K562 (cell line): ENCODE results near the gene THOP1. TPM values are rescaled to one million over a fixed set of nuclear protein-coding genes. Genes with fewer than 3 reads are reported as not detected.

ENCODE experiments used
- E2F5 ChIP-seq: sonication (generic); formaldehyde crosslinking; IDR thresholded peaks from 2 replicates; pipeline ENCODE4 v1.8.0; 2022; ENCODE audit warnings: mild to moderate bottlenecking, missing genetic modification reagents
- EHMT2 ChIP-seq: fragments of 450-650 bp; IDR thresholded peaks from 2 replicates; pipeline ENCODE4 v1.6.1; 2018; ENCODE audit warnings: antibody characterized with exemption
- ELF2 ChIP-seq: fragments of 250-450 bp; sonication (Bioruptor Pico); IDR thresholded peaks from 2 replicates; pipeline ENCODE4 v1.5.0; 2021; ENCODE audit warnings: mild to moderate bottlenecking
- ELK1 ChIP-seq: sonication (generic); formaldehyde crosslinking; IDR thresholded peaks from 2 replicates; pipeline ENCODE4 v1.8.1; 2022; ENCODE audit warnings: missing genetic modification reagents
- GATAD2A ChIP-seq: fragments of 450-650 bp; IDR thresholded peaks from 2 replicates; pipeline ENCODE4 v1.6.1; 2017
- MEIS2 ChIP-seq: fragments of 450-650 bp; IDR thresholded peaks from 2 replicates; pipeline ENCODE4 v1.6.1; 2014; ENCODE audit warnings: mild to moderate bottlenecking; ENCODE audit not compliant: partially characterized antibody
- MNT ChIP-seq, 2 experiments: fragments of 450-650 bp; conservative IDR thresholded peaks; 2 replicates each; pipeline ENCODE4 v1.6.1; 2017; ENCODE audit warnings: mild to moderate bottlenecking in 2 of 2, moderate library complexity in 2 of 2
- MTA1 ChIP-seq: fragments of 450-650 bp; IDR thresholded peaks from 2 replicates; pipeline ENCODE4 v1.6.1; 2017; ENCODE audit warnings: borderline replicate concordance
- NFIX ChIP-seq: fragments of 250-450 bp; sonication (Bioruptor Pico); IDR thresholded peaks from 2 replicates; pipeline ENCODE4 v1.4.0; 2020; ENCODE audit warnings: low read depth, mild to moderate bottlenecking, moderate library complexity
- PML ChIP-seq: IDR thresholded peaks from 2 replicates; pipeline ENCODE4 v1.6.1; 2012; ENCODE audit warnings: low read length, inconsistent platforms
- RBBP5 ChIP-seq: fragments of 200-600 bp; sonication (generic); IDR thresholded peaks from 2 replicates; pipeline ENCODE4 v1.6.1; 2012; ENCODE audit warnings: borderline replicate concordance, mild to moderate bottlenecking, low read length, control low read depth, inconsistent platforms; ENCODE audit not compliant: insufficient read depth, poor library complexity, severe bottlenecking
- SMARCA5 ChIP-seq: fragments of 450-650 bp; IDR thresholded peaks from 2 replicates; pipeline ENCODE4 v1.6.1; 2016
- SREBF1 ChIP-seq: fragments of 150-350 bp; IDR thresholded peaks from 2 replicates; pipeline ENCODE4 v1.6.1; 2014; ENCODE audit warnings: antibody characterized with exemption, low read depth, low read length, borderline replicate concordance
- TOE1 ChIP-seq, 2 experiments: fragments of 450-650 bp in 1 of 2; sonication (generic) in 1 of 2; formaldehyde crosslinking in 1 of 2; IDR thresholded peaks; 2 replicates each; pipeline versions ENCODE4 v1.7.1 to v1.8.0; 2016 to 2022; ENCODE audit warnings: borderline replicate concordance in 2 of 2, mild to moderate bottlenecking in 2 of 2, antibody characterized with exemption in 1 of 2, inconsistent platforms in 1 of 2, low read depth in 1 of 2, missing genetic modification reagents in 1 of 2, moderate library complexity in 1 of 2
- ZNF165 ChIP-seq: fragments of 250-450 bp; sonication (Bioruptor Pico); IDR thresholded peaks from 2 replicates; pipeline ENCODE4 v1.4.0; 2020; ENCODE audit warnings: borderline replicate concordance
- polyA plus RNA-seq, 8 experiments: library from polyadenylated mRNA; depleted of rRNA in 4 of 8; stranded (reverse) in 5 of 8; unstranded in 3 of 8; fragments of >200 nt; fragmentation: Nextera tagmentation in 2 of 8; fragmentation: Illumina TruSeq in 1 of 8; extraction: Ambion mirVana in 2 of 8; extraction: Trizol in 1 of 8; gene quantifications; 2 replicates each; pipeline versions ENCODE4 v1.2.1 to v1.2.3, GENCODE V29; 2011 to 2014; ENCODE audit warnings: inconsistent platforms in 1 of 8, missing spikeins in 1 of 8
- total RNA-seq, 7 experiments: library from RNA; depleted of rRNA in 6 of 7; stranded (reverse); fragments of >200 nt in 6 of 7; fragmentation: Illumina TruSeq in 2 of 7; extraction: Trizol in 2 of 7; gene quantifications; 2 replicates each; pipeline versions ENCODE4 v1.2.1 to v1.2.3, GENCODE V29; 2011 to 2021; ENCODE audit warnings: low replicate concordance in 1 of 7
- TF ChIP-seq, protein P1 (sequence below): fragments of 250-450 bp; sonication (Bioruptor Pico); IDR thresholded peaks from 2 replicates; pipeline ENCODE4 v1.8.0; 2022; ENCODE audit warnings: inconsistent platforms, mild to moderate bottlenecking, moderate library complexity, borderline replicate concordance
- TF ChIP-seq, protein P2 (sequence below): sonication (generic); formaldehyde crosslinking; IDR thresholded peaks from 2 replicates; pipeline ENCODE4 v1.8.0; 2023; ENCODE audit warnings: mild to moderate bottlenecking, missing genetic modification reagents
- TF ChIP-seq, protein P3 (sequence below), 2 experiments: fragments of 450-650 bp in 1 of 2; sonication (generic) in 1 of 2; formaldehyde crosslinking in 1 of 2; IDR thresholded peaks in 1 of 2; conservative IDR thresholded peaks in 1 of 2; 2 replicates each; pipeline versions ENCODE4 v1.6.1 to v1.8.1; 2016 to 2023; ENCODE audit warnings: mild to moderate bottlenecking in 2 of 2, moderate library complexity in 2 of 2, inconsistent platforms in 1 of 2, missing genetic modification reagents in 1 of 2

The THOP1 gene
- total and polyA plus RNA-seq, 9 of the 15 experiments (the other 6 are each of a cell fraction or from before 2014, with no cell fraction given), result 1.3 to 255 (median 96.1) TPM

DNA sequence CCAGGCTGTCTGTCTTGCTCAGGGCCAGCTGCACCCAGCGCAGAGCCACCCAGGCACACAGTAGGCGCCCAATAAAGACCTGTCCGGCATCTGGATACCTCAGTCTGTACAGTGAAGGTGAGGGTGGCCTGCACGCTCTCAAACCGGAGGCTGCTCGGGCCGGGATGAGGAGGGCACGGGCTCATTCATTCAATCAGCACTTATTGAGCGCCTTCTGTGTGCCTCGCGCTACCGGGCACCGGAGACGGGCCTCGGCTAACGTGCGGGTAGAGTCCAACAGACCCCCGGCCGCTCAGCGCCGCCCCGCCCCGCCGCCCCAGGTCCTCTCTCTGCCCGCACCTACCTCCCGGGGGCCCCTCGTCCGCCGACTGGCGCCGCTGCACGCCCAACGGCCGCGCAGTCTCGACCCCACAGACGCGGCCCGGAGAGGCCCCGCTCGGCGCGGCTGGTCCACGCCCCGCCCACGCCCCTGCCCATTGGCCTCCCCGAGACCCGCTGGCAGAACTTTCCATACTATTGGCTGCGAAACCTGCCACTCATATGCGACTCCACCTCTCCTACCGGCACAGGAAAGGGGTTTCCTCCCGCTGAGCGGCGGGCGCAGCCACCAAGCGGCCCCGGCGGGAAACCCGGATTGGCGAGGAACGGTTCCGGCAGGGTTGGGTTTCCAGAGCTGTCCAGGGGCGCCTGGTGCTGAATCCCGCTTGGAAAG, 45.5 kb upstream of the THOP1 start, which contains the start of gene SLC39A3 (continued):
- peak; percentile 73 for TF ChIP-seq RBBP5
- peak; percentile 61; the same call in 1 of the 2 replicates for TF ChIP-seq SMARCA5
- TF ChIP-seq ZNF165 (CRISPR knock-in tag), result no peak
- TF ChIP-seq ELK1 (CRISPR knock-in tag), result no peak
- TF ChIP-seq ELF2 (CRISPR knock-in tag), result peak; percentile 48; the same call in 1 of the 2 replicates
- TF ChIP-seq E2F5 (CRISPR knock-in tag), result peak; percentile 89
- peak; percentile 100 for TF ChIP-seq EHMT2
- peak; percentile 82 to 92 for TF ChIP-seq MNT (conservative IDR thresholded peaks at IDR 0.05)
- no peak for TF ChIP-seq MTA1
- TF ChIP-seq, protein P1, sequence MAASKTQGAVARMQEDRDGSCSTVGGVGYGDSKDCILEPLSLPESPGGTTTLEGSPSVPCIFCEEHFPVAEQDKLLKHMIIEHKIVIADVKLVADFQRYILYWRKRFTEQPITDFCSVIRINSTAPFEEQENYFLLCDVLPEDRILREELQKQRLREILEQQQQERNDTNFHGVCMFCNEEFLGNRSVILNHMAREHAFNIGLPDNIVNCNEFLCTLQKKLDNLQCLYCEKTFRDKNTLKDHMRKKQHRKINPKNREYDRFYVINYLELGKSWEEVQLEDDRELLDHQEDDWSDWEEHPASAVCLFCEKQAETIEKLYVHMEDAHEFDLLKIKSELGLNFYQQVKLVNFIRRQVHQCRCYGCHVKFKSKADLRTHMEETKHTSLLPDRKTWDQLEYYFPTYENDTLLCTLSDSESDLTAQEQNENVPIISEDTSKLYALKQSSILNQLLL (CRISPR knock-in tag), result no peak; the same call in 1 of the 2 replicates
- TF ChIP-seq SREBF1, result peak; percentile 64; the same call in 1 of the 2 replicates
- TF ChIP-seq GATAD2A, result no peak
- no peak for TF ChIP-seq PML
- peak; percentile 33 for TF ChIP-seq MEIS2
- TF ChIP-seq, protein P2, sequence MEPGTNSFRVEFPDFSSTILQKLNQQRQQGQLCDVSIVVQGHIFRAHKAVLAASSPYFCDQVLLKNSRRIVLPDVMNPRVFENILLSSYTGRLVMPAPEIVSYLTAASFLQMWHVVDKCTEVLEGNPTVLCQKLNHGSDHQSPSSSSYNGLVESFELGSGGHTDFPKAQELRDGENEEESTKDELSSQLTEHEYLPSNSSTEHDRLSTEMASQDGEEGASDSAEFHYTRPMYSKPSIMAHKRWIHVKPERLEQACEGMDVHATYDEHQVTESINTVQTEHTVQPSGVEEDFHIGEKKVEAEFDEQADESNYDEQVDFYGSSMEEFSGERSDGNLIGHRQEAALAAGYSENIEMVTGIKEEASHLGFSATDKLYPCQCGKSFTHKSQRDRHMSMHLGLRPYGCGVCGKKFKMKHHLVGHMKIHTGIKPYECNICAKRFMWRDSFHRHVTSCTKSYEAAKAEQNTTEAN (CRISPR knock-in tag), result peak; percentile 90
- TF ChIP-seq, protein P3, sequence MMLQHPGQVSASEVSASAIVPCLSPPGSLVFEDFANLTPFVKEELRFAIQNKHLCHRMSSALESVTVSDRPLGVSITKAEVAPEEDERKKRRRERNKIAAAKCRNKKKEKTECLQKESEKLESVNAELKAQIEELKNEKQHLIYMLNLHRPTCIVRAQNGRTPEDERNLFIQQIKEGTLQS (IDR thresholded peaks at IDR 0.05), result no peak
- TF ChIP-seq, protein P3 (CRISPR knock-in tag; conservative IDR thresholded peaks at IDR 0.05), result peak; percentile 61; the same call in 1 of the 2 replicates
- peak; percentile 83; the same call in 1 of the 2 replicates for TF ChIP-seq TOE1 (IDR thresholded peaks at IDR 0.05; ENCODE audit: borderline replicate concordance)
- peak; percentile 83; the same call in 1 of the 2 replicates for TF ChIP-seq TOE1 (CRISPR knock-in tag; IDR thresholded peaks at IDR 0.05; ENCODE audit: borderline replicate concordance, low read depth)
- no peak for TF ChIP-seq NFIX
